HPDE6-E6E7 (cell line): ENCODE measurements around the gene FBXL16.
"Not testable (repeated sequence)": the region's sequence is repeated elsewhere in the genome, so short reads cannot be mapped to it uniquely, and the experiment has no call there.

ENCODE experiments used
- DNase-seq: peaks from one replicate; pipeline ENCODE4 v3.0.0; 2011; ENCODE audit warnings: missing footprints; ENCODE audit errors: extremely low spot score

The FBXL16 gene, protein sequence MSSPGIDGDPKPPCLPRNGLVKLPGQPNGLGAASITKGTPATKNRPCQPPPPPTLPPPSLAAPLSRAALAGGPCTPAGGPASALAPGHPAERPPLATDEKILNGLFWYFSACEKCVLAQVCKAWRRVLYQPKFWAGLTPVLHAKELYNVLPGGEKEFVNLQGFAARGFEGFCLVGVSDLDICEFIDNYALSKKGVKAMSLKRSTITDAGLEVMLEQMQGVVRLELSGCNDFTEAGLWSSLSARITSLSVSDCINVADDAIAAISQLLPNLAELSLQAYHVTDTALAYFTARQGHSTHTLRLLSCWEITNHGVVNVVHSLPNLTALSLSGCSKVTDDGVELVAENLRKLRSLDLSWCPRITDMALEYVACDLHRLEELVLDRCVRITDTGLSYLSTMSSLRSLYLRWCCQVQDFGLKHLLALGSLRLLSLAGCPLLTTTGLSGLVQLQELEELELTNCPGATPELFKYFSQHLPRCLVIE

DNA sequence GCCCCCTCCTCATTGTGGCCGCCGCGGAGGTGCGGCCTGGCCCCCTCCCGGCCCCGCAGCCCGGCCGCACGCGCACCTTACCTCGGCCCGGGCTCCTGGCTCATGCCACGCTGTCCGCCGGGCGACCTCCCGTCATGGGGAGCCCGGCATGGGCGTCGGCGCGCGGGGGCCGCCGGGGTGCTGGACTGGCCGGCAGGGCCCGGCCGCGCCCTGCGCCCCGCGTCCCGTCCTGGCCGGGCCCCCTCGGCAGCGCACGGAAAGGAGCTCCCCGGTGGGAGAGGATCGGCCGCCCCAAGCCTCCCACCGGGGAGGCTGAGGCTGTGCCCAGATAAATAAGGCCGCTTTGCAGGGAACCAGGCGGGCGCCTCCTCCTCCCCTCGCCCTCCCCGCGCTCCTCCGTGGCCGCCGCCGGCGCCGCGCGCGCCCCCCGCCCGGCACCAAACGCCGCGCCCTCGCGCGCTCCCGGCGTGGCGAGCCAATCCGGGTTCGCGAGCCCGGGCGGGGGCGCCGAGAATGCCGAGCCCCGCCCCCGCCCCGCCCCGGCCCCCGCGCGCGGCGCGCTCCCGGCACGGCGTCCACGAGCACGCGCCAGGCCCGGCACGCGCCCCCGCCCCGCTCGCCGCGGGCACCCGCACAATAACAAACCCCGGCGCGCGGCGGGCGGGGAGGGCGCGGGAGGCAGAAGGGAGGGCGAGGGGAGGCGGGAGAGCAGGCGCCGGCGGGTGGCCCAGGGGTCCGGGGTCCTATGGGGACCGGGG, at the start of gene FBXL16:
TSS of gene FBXL16 (minus strand) at position 371 of the 758 bp plus-strand sequence. CDS start 8,396 bp downstream, outside the sequence.
- DNase-seq, result no peak

DNA sequence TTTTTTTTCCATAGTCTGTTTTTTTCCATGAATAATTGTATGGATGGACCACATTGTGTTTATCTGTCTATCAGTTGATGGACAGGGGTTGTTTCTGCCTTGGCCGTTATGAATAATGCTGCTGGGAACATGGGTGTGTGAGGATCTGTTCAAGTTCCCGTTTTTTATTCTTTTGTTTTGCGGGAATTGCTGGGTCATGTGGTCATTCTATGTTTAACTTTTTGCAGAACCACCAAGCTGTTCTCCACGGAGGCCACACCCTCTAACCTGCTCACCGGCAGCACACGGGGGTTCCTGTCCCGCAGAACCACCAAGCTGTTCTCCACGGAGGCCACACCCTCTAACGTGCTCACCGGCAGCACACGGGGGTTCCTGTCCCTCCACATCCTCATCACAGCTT, 49.1 kb upstream of the FBXL16 start:
- DNase-seq, result no peak

DNA sequence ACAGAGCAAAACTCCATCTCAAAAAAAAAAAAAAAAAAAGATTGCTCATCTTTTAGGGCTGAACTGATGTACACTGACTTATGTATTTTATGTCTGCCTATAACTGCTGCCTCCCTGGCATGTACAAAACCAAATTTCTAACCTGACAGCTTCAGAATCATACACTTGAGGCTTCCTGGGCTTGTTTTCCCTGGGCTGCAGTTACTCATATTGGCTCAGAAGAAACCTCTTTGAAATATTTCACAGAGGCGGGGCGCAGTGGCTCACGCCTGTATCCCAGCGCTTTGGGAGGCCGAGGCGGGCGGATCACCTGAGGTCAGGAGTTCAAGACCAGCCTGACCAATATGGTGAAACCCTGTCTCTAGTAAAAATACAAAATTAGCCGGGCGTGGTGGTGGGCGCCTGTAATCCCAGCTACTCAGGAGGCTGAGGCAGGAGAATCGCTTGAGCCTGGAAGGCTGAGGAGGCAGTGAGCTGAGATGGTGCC, 48.6 kb upstream of the FBXL16 start:
- DNase-seq, result not testable (repeated sequence)

DNA sequence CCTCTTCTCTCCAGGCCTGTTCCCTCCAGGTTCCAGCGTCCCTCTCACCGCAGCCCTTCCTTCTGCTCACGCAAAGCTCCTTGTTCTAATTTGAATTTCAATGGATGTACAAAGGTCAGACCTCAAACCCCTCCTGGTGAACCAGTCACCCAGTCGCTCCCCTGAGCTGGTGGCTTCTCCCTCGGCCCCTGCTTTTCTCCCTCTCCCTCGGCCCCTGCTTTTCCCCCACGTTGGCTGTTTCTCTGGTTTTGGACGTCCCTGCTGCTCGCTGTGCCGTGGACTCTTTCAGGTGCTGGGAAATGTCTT, 46.4 kb upstream of the FBXL16 start:
- DNase-seq, result no peak

DNA sequence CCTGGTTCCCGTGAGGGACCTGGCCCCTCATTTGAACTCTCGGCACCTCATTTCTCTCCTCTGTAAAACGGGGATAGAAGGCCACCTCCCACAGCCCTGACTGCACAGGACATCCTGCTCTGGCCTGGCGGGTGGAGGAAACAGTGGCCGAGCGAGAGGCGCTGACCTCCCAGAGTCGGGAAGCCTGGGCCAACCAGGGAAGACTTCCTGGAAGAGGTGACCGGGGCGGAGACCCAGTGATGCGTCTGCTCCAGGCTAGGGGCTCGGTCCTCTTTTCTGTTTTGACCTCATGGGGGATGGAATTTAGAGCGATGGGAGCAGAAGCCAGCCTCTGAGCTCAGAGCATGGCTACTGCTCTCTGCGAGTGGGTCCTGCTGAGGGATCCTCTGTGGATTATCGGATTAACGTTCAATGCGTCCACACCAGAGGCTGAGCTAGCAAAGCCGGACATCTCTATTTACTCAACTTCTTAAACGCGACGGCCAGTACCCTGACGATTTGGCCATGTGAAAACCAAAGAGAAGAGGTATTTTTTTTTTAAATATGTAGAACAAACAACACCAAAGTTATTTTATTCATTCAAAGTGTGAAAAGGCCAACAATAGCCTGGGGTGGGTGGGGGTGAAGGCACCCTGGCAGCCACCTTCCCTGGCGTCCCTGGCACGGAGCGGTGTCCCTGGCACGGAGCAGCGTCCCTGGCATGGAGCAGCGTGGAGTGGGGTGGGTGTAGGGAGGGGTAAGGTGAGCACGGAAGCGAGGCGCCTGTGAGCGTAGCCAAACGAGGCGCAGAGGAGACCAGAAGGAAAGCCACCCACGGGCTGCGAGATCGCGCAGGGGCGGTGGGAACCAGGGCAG, 45.8 kb upstream of the FBXL16 start:
- no peak for DNase-seq

DNA sequence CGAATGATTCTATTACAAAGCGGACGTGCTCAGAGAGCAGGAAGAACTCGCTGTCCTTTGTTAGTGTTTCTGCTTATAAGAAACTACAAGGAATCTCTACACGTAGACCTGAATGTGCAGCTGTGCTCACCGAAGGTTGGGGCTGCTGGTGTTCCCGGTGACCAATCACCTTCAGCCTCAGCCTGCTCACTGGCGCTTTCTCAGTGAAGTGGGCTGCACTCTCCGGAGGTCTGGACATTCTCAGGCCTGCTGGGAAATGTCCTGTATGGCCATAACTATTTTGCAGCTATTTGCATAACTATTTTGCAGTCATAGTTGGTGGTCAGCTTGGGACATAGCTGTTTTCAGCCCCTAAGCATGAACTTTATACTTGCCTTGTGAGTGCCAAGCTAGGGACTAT, 44.9 kb upstream of the FBXL16 start:
- no peak for DNase-seq

DNA sequence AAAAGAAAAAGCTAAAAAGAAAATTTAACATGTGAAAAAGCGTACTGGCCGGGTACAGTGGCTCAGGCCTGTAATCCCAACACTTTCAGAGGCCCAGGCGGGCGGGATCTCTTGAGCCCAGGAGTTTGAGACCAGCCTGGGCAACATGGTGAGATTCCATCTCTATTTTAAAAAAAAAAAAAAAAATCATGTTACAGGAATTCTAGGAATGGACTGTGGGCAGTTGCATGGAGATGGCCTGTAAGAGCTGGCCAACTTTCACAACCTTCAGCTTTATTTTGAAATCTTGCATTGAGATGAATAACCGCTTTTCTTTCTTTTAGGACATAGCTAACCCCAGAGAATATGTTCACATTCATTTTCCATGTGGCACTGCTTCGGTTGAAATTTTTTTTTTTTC, 43.4 kb upstream of the FBXL16 start:
- no peak for DNase-seq

DNA sequence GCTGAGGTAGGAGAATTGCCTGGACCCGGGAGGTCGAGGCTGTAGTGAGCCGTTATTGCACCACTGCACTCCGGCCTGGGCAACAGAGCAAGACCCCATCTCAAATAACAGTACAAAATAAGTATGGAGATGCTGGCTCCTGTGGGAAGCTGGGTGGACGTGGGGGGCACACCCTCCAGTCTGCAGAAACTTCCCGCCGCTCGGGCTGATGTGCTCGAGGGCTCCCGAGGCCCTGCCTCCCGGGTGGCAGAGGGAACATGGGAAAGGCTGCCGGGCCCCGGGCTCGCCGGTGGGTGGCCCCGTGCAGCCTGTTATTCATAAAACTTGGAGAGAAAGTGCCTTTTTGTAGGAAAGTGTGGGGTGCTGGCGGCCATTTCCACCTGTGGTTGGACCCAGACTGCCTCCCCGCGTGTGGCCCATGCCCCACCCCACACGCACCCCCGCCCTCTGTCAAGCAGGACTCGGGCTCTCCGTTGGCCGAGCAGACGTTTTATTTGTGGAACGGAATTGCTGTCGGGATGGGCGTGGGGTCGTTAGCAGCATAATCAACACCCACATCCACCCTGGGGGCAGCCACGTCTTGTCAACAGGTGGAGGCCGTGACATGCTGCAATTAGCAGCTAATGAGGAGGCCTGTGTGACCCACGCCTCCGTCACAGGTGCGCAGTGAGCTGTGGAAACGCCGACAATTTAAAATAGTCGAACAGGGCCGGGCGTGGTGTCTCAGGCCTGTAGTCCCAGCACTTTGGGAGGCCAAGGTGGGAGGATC, 42.6 kb upstream of the FBXL16 start:
- no peak for DNase-seq

DNA sequence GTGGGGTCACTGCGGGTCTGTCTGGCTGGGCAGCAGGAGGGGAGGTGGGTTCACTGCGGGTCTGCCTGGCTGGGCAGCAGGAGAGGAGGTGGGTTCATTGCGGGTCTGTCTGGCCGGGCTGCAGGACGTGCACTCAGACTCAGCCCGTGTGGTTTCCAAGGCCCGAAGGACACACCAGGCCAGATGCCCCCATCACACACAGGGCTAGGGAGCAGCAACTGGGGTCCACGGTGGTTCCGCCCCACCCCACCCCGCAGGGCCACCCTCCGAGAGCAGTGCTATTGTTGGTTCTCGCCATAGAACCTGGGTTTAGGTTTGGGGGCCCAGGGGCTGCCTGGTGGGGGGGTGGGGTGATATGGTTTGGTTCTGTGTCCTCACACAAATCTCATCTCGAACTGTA, 41.0 kb upstream of the FBXL16 start:
- DNase-seq, result no peak

DNA sequence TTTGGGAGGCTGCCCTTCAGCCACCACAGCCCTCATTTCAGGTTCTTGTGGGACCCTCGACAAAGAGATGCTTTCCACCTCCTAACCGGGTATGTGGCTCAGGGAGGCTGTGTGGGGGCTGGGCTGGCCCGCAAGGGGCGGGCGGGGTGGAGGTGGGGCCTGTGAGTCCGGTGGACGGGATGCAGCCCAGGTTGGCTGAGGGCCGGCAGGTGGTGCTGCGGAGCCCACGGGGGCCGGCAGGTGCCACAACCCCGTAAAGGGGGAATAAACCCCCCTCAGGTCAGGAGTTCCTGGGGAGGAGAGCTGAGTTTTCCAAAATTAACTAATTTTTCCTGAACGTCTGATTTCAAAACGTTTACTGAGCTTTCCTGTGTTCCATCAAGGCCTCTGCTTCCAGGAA, 40.1 kb upstream of the FBXL16 start:
- peak; percentile 58 for DNase-seq

DNA sequence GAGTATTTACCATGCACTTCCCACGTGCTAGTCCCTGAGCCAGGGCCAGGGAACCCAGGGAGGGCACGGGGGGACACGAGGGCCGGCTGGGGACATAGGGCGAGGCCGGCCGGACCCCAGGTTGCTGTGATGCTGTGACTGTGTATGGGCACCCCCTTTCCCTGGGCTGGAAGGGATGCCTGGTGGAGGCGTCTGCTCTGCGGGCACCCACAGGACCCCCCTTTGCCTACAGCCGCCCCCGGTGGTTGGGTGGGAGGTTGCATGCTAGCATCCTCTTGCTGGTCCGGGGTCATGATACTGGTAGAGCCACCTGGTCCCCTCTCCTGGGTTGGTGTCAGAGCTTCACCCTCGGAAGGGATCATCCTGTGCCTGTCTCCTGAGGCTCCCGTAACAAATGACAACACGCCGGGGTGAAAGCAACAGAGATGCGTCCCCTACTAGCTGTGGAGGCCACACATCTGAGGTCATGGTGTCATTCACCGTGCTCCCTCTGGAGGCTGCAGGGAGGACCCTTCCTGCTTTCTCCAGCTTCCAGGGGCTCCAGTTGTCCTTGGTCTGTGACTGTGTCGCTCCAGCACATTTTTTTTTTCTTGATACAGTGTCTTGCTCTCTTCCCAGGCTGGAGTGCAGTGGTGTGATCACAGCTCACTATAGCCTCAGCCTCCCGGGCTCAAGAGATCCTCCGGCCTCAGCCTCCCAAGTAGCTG, 38.3 kb upstream of the FBXL16 start:
- no peak for DNase-seq

DNA sequence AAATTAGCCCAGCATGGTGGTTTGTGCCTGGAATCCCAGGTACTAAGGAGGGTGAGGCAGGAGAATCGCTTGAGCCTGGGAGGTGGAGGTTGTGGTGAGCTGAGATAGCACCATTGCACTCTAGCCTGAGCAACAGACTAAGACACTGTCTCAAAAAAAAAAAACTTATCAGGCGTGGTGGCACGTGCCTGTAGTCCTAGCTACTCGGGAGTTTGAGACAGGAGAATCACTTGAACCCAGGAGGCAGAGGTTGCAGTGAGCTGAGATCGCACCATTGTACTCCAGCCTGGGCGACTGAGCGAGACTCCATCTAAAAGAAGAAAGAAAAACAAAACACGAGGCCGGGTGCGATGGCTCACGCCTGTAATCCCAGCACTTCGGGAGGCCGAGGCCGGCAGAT, 37.3 kb upstream of the FBXL16 start:
- not testable (repeated sequence) for DNase-seq

DNA sequence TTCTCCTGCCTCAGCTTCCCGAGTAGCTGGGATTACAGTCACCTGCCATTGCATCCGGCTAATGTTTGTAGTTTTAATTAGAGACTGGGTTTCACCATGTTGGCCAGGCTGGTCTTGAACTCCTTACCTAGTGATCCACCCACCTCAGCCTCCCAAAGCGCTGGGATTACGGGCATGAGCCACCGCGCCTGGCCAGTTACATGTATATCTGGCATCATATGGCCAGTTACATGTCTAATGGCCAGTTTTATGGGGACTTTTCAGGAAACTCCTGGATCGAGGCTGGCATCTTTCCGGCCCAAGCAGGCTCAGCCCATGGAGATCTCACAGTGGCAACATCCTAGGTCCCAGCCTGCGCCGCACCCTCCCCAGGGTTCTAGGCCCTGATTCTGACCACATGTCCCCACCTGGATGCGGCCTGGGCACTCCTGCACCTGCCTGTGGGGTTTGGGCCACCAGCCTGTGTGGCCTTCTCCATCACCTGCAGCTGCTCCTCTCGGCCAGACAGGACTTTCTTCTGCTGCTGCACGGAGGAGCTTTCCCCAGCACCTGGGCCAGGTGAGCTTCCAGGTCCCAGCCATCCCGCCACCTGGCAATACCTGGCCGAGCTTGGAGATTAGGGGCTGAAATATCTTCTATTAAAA, 36.5 kb upstream of the FBXL16 start:
- no peak for DNase-seq

DNA sequence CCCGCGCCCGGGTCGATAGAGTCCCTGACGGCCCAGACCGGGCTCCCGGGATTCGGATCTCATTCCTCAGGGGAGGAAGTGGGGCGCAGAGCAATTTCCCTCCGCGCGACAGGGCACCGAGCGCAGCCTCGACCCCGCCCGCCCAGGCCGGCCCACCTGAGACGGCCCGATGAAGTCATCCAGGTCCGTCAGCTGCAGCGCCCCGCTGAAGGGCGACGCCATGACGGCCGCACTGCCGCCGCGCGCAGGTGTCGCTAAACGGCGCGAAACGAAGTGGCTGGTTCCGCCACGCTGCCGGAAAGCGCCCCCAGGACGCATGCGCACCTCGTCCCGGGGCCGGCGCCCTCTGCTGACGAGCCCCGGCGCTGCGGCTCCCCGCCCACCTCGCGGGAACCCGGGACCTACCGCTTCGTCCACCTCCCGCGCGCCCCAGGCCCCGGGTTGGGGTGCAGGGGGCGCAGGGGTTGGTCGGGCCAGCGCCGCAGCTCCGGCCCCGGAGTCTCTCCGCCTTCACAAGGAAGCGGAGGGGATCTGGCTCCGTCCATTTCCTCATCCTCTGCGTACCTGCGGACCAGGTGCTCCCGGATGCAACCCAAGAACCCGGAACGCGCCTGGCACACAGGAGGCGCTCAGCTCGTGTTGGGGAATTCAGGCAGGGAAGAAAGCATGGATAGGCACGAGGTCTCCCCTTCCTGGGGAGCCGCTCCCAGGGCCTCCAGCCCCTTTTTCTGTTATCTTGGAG, 35.3 kb upstream of the FBXL16 start, which contains the start of gene CIAO3:
TSS of gene CIAO3 (minus strand) at position 234 of the 742 bp plus-strand sequence. CDS start at position 222, 12 bp downstream.
- peak; percentile 76 for DNase-seq

DNA sequence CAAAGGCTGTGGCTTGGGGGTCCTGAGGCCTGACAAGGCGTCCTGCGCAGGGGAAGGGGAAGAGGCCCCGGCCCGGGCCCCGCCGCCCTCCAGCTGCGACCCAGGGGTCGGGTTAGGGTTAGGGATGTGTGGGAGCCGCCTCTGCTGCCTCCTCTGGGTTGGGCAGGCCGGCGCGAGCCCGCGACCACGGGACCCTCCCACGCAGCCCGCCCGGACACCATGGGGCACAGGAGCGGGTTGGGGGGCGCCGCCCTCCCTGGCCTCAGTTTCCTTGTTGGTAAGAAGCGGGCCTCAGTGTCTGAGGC, 34.8 kb upstream of the FBXL16 start:
- DNase-seq, result no peak

DNA sequence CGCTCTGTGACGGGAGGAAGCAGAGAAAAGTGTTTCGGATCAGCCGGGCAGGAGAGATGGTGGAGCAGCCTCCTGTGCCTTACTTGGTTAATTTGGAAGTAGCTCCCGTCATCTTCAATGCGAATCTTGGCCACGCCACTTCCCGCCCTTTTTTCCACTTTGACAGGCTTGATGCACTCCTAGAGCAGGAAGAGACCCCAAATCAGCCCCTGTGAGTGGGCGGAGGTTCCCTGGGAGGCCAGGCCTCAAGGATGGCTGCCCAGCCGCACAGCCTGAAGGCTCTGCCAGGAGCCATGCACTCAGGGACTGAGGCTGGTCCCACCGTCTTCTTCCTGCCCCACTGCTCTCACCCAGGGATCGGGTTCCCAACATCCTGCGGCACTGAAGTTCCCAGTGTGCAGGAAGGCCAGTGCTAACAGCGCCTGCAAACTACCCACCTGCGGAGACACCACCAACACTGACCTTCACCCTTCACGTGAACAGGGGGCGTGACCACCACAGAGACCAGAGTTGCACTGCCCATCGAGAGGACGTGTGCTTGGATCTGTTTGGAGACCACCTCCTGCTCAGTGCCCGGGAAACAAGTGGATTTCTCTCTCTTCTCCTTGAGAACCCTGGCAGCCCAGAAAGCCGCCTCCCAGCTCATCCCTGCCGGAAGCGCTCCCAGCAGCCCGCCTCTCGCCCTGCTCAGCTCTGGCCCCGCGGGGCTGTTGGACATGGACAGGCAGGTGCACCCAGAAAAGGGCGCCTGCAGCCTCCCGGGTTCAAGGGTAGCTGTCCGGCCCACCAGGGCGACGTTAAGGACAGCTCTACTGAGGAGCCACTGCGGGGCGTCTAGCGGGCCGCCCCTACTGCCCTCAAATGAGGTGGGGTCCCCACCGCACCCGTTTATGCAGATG, 34.2 kb upstream of the FBXL16 start:
- DNase-seq, result no peak

DNA sequence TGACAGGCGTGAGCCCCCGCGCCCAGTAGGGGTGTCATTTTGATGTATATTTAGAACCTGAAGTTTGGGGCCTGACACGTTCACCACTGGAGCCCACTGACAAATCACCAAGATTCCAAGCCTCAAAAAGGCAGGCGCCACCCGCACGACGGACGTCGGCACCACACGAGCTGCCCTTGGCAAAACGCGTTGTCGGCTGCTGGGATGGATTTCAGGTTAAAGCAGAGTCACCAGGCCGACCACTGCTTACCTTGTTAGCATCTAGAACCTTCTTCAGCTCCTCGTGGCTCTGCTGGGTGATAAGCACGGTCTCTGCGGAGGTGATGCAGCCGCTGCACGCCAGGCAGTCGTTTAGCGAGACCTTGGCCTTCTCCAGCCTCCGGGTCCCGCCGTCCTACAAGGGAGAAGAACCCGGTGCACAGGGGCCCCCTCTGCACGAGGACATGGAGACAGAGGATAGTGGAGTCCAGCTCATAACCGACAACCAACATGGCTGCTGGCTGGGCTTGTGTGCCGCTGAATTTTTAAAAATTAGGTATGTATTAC, 31.4 kb upstream of the FBXL16 start:
- no peak for DNase-seq

DNA sequence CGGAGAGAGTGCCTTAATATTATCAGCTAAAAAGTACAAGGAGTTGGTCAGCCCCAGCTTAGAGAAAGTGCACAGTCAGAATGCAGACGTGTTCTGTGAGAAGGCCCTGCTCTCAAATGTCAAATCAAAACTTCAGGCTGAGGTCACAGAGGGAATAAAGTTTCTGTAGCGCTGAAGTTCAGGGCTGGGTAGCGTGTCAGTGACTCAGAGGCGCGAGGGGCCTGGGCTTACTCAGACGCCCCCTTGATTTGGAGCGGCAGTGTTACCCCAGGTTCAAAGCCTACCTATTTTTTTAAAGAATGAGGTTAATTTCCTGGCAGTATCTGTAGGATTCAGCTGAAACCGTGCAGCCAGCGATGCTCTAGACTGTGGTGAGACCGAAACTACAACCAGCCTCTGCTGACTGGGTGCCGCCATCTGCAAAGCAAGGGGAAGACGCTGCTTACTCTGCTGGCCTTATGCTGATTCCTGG, 30.4 kb upstream of the FBXL16 start:
- no peak for DNase-seq
